Tibial artery (tissue), 4 donors: ENCODE data around the gene PKP3.

ENCODE experiments used
- DNase-seq, 2 donors: peaks; one replicate each; pipeline ENCODE4 v3.0.0-alpha.2; 2019
- H3K27ac ChIP-seq, 2 donors: fragments of 200-600 bp; sonication (generic) in 1 of 2; 1 replicate in 1 of 2; 2 replicates in 1 of 2; pipeline ENCODE4 v1.5.1; 2018 to 2019; ENCODE audit warnings: mild to moderate bottlenecking in 1 of 2
- H3K27me3 ChIP-seq, 2 donors: fragments of 200-600 bp; sonication (generic) in 1 of 2; one replicate each; pipeline versions ENCODE4 v1.5.1 to v1.6.0; 2016 to 2019
- H3K36me3 ChIP-seq, 3 donors: fragments of 200-600 bp; sonication (generic) in 2 of 3; one replicate each; pipeline ENCODE4 v1.5.1; 2016 to 2019; ENCODE audit warnings: mild to moderate bottlenecking in 2 of 3
- H3K4me1 ChIP-seq, 4 donors: fragments of 200-600 bp; sonication (generic) in 2 of 4; 1 replicate in 3 of 4; 2 replicates in 1 of 4; pipeline ENCODE4 v1.5.1; 2016 to 2019
- H3K4me3 ChIP-seq, 2 donors: fragments of 200-600 bp; sonication (generic) in 1 of 2; 1 replicate in 1 of 2; 2 replicates in 1 of 2; pipeline ENCODE4 v1.5.1; 2018 to 2019; ENCODE audit warnings: mild to moderate bottlenecking in 2 of 2
- H3K9me3 ChIP-seq, 3 donors: fragments of 200-600 bp; sonication (generic) in 1 of 3; one replicate each; pipeline ENCODE4 v1.5.1; 2016 to 2019
- CTCF ChIP-seq, 2 experiments: fragments of 200-600 bp in 1 of 2; fragments of 450-650 bp in 1 of 2; IDR thresholded peaks; one replicate each; pipeline ENCODE4 v1.5.1; 2017 to 2019; ENCODE audit warnings: antibody characterized with exemption in 2 of 2, mild to moderate bottlenecking in 1 of 2, moderate library complexity in 1 of 2
- intact Hi-C: fragments of 100-400 bp; cut with DNase I; formaldehyde crosslinking; loops from one replicate; pipeline ENCODE4 v1.15.0; 2023; ENCODE audit warnings: low total_unique reads

The PKP3 gene

DNA sequence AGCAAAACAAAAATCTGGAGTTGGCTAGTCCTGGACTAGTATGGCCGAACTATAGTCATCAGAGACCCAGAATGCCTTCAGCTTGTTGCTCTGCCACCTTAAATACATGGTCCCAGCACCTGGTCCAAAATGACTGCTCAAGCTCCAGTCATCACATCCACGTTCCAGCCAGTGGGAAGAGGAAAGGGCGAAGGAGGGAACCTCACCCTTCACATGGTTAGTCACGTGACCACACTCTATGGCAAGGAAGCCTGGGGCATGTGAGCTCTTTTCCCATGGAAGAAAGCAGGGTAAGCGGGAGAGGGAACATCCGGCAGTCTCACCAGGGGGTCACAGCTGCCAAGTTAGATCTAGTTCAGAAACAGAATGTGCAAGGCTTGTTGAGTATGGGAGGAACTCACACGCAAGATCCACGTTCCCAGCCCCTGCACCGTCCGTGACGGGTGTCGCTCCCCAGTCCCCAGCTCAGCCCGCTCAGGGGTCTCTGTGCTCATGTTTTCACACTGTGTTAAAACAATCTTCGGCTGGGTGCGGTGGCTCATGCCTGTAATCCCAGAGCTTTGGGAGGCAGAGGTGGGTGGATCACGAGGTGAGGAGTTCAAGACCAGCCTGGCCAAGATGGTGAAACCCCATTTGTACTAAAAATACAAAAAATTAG lies 49.7 kb downstream of the PKP3 start:
- peaks cover 0 to 69% of the 10 kb centered on the region in 2 donors for H3K27me3 ChIP-seq

GRCh38 chr11:444396-445144 lies 50.6 kb downstream of the PKP3 start:
- Histone ChIP-seq H3K27ac (no peak overlapping the region), H3K9me3 (no peaks in the 10 kb centered on the region), H3K36me3 (no peaks in the 10 kb centered on the region), H3K27me3 (peaks cover 0 to 60% of the 10 kb centered on the region in 2 donors), H3K4me3 (no peak overlapping the region), H3K4me1 (peaks cover 0 to 22% (median 12%) of the 10 kb centered on the region in 4 donors)
- no peak for TF ChIP-seq CTCF (IDR thresholded peaks at IDR 0.05)
- intact Hi-C loops, result loop anchor here (5.0 kb wide), 1 partner anchor 237 kb away; the partner anchor contains the start of genes BET1L and RIC8A
- DNase-seq, result no peak

More for the DNA sequence above, 49.7 kb downstream of the PKP3 start:
- intact Hi-C loops, result no loop called here
- H3K4me1 ChIP-seq, result peaks cover 0 to 15% (median 4%) of the 10 kb centered on the region in 4 donors
- no peaks in the 10 kb centered on the region for H3K36me3 ChIP-seq
- no peaks in the 10 kb centered on the region for H3K9me3 ChIP-seq
- DNase-seq, result no peak
- no peak for TF ChIP-seq CTCF (IDR thresholded peaks at IDR 0.05)
- H3K4me3 ChIP-seq, result no peak overlapping the region
- H3K27ac ChIP-seq, result no peak overlapping the region

DNA sequence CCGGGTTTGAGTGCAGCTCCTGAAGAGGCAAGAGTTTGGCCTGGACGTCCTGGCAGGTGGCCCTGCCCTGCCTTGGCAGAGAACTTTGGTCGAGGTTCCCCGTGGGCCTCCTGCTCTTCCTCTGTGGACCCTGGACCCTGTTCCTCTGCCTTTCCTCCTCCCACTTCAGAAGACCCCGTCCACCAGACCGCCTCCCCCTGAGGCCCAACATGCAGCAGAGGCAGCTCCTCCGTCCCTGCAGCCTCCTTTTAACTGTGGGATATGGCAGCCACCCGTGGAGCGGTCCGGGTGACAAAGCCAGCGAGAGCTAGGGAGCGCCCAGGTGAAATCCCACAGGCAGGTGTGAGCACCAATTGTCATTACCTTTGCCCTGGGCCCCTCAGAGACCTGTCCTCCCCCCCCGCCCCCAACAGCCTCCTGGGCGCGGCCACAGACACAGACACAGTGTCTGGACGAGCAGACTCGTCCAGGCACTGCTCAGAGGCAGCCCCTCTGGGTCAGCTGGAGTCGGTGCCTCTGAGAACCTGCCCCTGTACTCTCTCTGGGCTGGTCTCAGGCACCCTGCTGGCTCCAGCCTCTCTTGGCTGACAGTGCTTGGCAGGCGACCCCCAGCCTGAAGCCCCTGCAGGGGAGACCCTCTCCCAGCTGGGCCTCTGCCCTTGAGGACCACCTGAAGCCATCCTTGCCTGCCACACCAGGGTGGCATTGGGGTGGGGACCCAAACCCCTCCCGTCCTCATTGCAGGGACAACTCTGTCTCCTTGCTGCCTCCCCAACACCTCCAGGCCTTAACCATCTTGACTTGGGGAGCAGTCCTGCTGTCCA lies 52.0 kb downstream of the PKP3 start:
- intact Hi-C loops, result loop anchor here (5.0 kb wide), 1 partner anchor 239 kb away; the partner anchor contains the start of genes BET1L and RIC8A

GRCh38 chr11:446891-447290 lies 52.9 kb downstream of the PKP3 start:
- Histone ChIP-seq H3K36me3 (peaks cover 0 to 2% (median 0%) of the 10 kb centered on the region in 3 donors), H3K4me3 (no peak overlapping the region), H3K27me3 (peaks cover 0 to 36% of the 10 kb centered on the region in 2 donors), H3K9me3 (no peaks in the 10 kb centered on the region), H3K4me1 (peaks cover 0 to 31% (median 27%) of the 10 kb centered on the region in 4 donors), H3K27ac (no peak overlapping the region)
- DNase-seq, result no peak
- intact Hi-C loops, result loop anchor here (5.0 kb wide), 1 partner anchor 240 kb away; the partner anchor contains the start of genes BET1L and RIC8A
- no peak for TF ChIP-seq CTCF (IDR thresholded peaks at IDR 0.05)

More for the DNA sequence above, 52.0 kb downstream of the PKP3 start:
- no peaks in the 10 kb centered on the region for H3K9me3 ChIP-seq
- TF ChIP-seq CTCF (IDR thresholded peaks at IDR 0.05), result no peak
- DNase-seq, result no peak
- H3K27me3 ChIP-seq, result peaks cover 0 to 46% of the 10 kb centered on the region in 2 donors
- H3K27ac ChIP-seq, result no peak overlapping the region
- peaks cover 0 to 30% (median 17%) of the 10 kb centered on the region in 4 donors for H3K4me1 ChIP-seq
- no peak overlapping the region for H3K4me3 ChIP-seq
- H3K36me3 ChIP-seq, result no peaks in the 10 kb centered on the region
